HepG2 (cell line): Measurements from ENCODE around the gene ALOX5. TPM values are rescaled to one million over a fixed set of nuclear protein-coding genes. Genes with fewer than 3 reads are reported as not detected.
A peak's percentile ranks its signal among the peaks of the same experiment; 100 is the strongest.
"Not testable (repeated sequence)": the region's sequence is repeated elsewhere in the genome, so short reads cannot be mapped to it uniquely, and the experiment has no call there.

Experiments
- ATAC-seq: fragments of 200-7000 bp; cut with Tn5 transposase; 3 replicates; pipeline ENCODE4 v1.9.1; 2020; ENCODE audit warnings: mild to moderate bottlenecking, moderate library complexity
- BruUV-seq: library from RNA; stranded (reverse); fragments of 400-500 nt; replicated peaks from 2 replicates; lab custom pipeline; 2021; lab: Mats Ljungman, UMichigan
- CTCF ChIA-PET: fragments of 300-600 bp; formaldehyde crosslinking; extraction: SDS; loops from one replicate; lab custom pipeline; 2021; ENCODE audit warnings: low total read pairs, inconsistent platforms, low intra/inter-chr PET ratio; lab: Yijun Ruan, JAX
- POLR2A ChIA-PET: fragments of 350-600 bp; sonication (Branson Sonifier 250); formaldehyde crosslinking; loops from one replicate; lab custom pipeline; 2020; ENCODE audit warnings: antibody characterized with exemption, inconsistent platforms; lab: Yijun Ruan, JAX
- DNase-seq: peaks from one replicate; pipeline ENCODE4 v3.0.0-alpha.2; 2015; ENCODE audit warnings: low spot score
- FAIRE-seq: peaks from 3 replicates; lab custom pipeline; 2011; peaks lifted over from hg19 to GRCh38; lab: Jason Lieb, UNC
- H2AFZ ChIP-seq: one replicate; pipeline ENCODE4 v1.6.1; 2011; ENCODE audit warnings: low read length, inconsistent platforms
- H3K27ac ChIP-seq: fragments of 300-600 bp; 3 replicates; pipeline ENCODE4 v1.8.0; 2011; ENCODE audit warnings: mixed run types, mild to moderate bottlenecking, mixed read lengths, low read length, inconsistent platforms; ENCODE audit not compliant: insufficient read depth; ENCODE audit errors: extremely low read length
- H3K27me3 ChIP-seq, 2 experiments: fragments of 200-600 bp in 1 of 2; 2 replicates in 1 of 2; 3 replicates in 1 of 2; pipeline versions ENCODE4 v1.6.0 to v1.8.0; 2011; ENCODE audit warnings: low read length in 2 of 2, mild to moderate bottlenecking in 2 of 2, moderate library complexity in 2 of 2, inconsistent platforms in 1 of 2; ENCODE audit not compliant: insufficient read depth in 2 of 2, control insufficient read depth in 1 of 2
- H3K36me3 ChIP-seq, 2 experiments: fragments of 200-600 bp in 1 of 2; replicated peaks in 1 of 2; 2 replicates in 1 of 2; 3 replicates in 1 of 2; pipeline versions ENCODE4 v1.5.1 to v1.8.0; 2011; ENCODE audit warnings: low read length in 2 of 2, inconsistent platforms in 1 of 2; ENCODE audit not compliant: insufficient read depth in 2 of 2, control insufficient read depth in 1 of 2
- H3K4me1 ChIP-seq: 2 replicates; pipeline ENCODE4 v1.5.1; 2012; ENCODE audit warnings: low read length, inconsistent platforms; ENCODE audit not compliant: insufficient read depth
- H3K4me2 ChIP-seq: 2 replicates; pipeline ENCODE4 v1.6.0; 2011; ENCODE audit warnings: low read depth, low read length, inconsistent platforms
- H3K4me3 ChIP-seq, 3 experiments: fragments of 200-600 bp in 1 of 3; sonication (generic), shearing (Covaris generic) in 1 of 3; replicated peaks in 1 of 3; 2 replicates each; pipeline ENCODE4 v1.5.1; 2011 to 2016; ENCODE audit warnings: low read length in 3 of 3, inconsistent platforms in 2 of 3, low read depth in 2 of 3, mild to moderate bottlenecking in 2 of 3, control low read depth in 1 of 3, mixed read lengths in 1 of 3; ENCODE audit not compliant: insufficient read depth in 1 of 3
- H3K79me2 ChIP-seq: one replicate; pipeline ENCODE4 v1.6.1; 2011; ENCODE audit warnings: low read length, inconsistent platforms; ENCODE audit not compliant: insufficient read depth
- H3K9ac ChIP-seq: 2 replicates; pipeline ENCODE4 v1.6.0; 2011; ENCODE audit warnings: mild to moderate bottlenecking, low read depth, low read length, inconsistent platforms; ENCODE audit not compliant: insufficient read depth
- H3K9me3 ChIP-seq: 2 replicates; pipeline ENCODE4 v1.5.1; 2012; ENCODE audit warnings: mild to moderate bottlenecking, low read length
- H4K20me1 ChIP-seq: 2 replicates; pipeline ENCODE4 v1.6.0; 2011; ENCODE audit warnings: inconsistent platforms, mild to moderate bottlenecking, low read length, moderate library complexity; ENCODE audit not compliant: insufficient read depth
- CHCHD3 ChIP-seq: sonication (generic); formaldehyde crosslinking; IDR thresholded peaks from 2 replicates; pipeline ENCODE4 v1.8.0; 2022; ENCODE audit warnings: mild to moderate bottlenecking, missing genetic modification reagents, moderate library complexity
- HCFC1 ChIP-seq: fragments of 150-350 bp; IDR thresholded peaks from 2 replicates; pipeline ENCODE4 v1.6.1; 2014; ENCODE audit warnings: low read depth, low read length
- IRX3 ChIP-seq: sonication (generic); formaldehyde crosslinking; IDR thresholded peaks from 2 replicates; pipeline ENCODE4 v1.8.1; 2023; ENCODE audit warnings: mild to moderate bottlenecking, low read depth, missing genetic modification reagents, borderline replicate concordance
- MBNL3 ChIP-seq: fragments of 250-450 bp; sonication (Bioruptor Pico); conservative IDR thresholded peaks from 2 replicates; pipeline ENCODE4 v1.8.0; 2022; ENCODE audit warnings: mild to moderate bottlenecking, inconsistent platforms
- TCF12 ChIP-seq, 2 experiments: fragments of 450-650 bp in 1 of 2; sonication (generic) in 1 of 2; formaldehyde crosslinking in 1 of 2; IDR thresholded peaks; 2 replicates each; pipeline versions ENCODE4 v1.6.1 to v1.8.0; 2017 to 2022; ENCODE audit warnings: antibody characterized with exemption in 1 of 2, mild to moderate bottlenecking in 1 of 2, missing genetic modification reagents in 1 of 2, moderate library complexity in 1 of 2
- THYN1 ChIP-seq: sonication (generic); formaldehyde crosslinking; IDR thresholded peaks from 2 replicates; pipeline ENCODE4 v1.8.1; 2023; ENCODE audit warnings: low read depth, mild to moderate bottlenecking, moderate library complexity, missing genetic modification reagents, borderline replicate concordance
- ZBTB7A ChIP-seq: sonication (generic); formaldehyde crosslinking; IDR thresholded peaks from 2 replicates; pipeline ENCODE4 v1.8.0; 2022; ENCODE audit warnings: mild to moderate bottlenecking, missing genetic modification reagents
- ZFP36 ChIP-seq: fragments of 150-350 bp; IDR thresholded peaks from 2 replicates; pipeline ENCODE4 v1.6.1; 2018; ENCODE audit warnings: borderline replicate concordance, low read length, low read depth; ENCODE audit not compliant: partially characterized antibody
- WGBS: methylation state at CpG from one replicate; pipeline ENCODE4 v1.1.6; 2017; ENCODE audit warnings: low lambda C conversion rate; 5-methylcytosine and 5-hydroxymethylcytosine counted together
- in situ Hi-C: cut with HindIII; loops from 2 replicates; pipeline ENCODE4 v1.10.0; 2017; ENCODE audit warnings: low pct_unique_long_range_greater_than_20kb; ENCODE audit not compliant: extremely low pct_ligation_motif_present
- intact Hi-C: fragments of 100-400 bp; cut with micrococcal nuclease; formaldehyde crosslinking; loops from one replicate; pipeline ENCODE4 v1.10.0; 2022; ENCODE audit not compliant: unreplicated experiment
- polyA plus RNA-seq, 8 experiments: library from polyadenylated mRNA; depleted of rRNA in 3 of 8; stranded (reverse) in 7 of 8; unstranded in 1 of 8; fragments of >200 nt; fragmentation: Illumina TruSeq in 4 of 8; extraction: Trizol in 4 of 8; gene quantifications; 2 replicates each; pipeline versions ENCODE4 v1.2.1 to v1.2.3, GENCODE V29; 2011 to 2016; ENCODE audit warnings: low read depth in 4 of 8, missing spikeins in 1 of 8, mixed read lengths in 1 of 8; ENCODE audit not compliant: insufficient read depth in 1 of 8
- total RNA-seq, 5 experiments: library from RNA; depleted of rRNA; stranded (reverse); fragments of >200 nt; fragmentation: Illumina TruSeq; extraction: Trizol; gene quantifications; 2 replicates each; pipeline ENCODE4 v1.2.3, GENCODE V29; 2016; ENCODE audit warnings: low read depth in 1 of 5
- TF ChIP-seq, protein P1 (sequence below): sonication (generic); formaldehyde crosslinking; IDR thresholded peaks from 2 replicates; pipeline ENCODE4 v1.4.0; 2020; ENCODE audit warnings: missing genetic modification reagents, borderline replicate concordance

Gene ALOX5
- total and polyA plus RNA-seq, 2 of the 13 experiments (the other 11 are each of a cell fraction or from before 2014, with no cell fraction given), result 0.04 TPM; not detected in 1

DNA sequence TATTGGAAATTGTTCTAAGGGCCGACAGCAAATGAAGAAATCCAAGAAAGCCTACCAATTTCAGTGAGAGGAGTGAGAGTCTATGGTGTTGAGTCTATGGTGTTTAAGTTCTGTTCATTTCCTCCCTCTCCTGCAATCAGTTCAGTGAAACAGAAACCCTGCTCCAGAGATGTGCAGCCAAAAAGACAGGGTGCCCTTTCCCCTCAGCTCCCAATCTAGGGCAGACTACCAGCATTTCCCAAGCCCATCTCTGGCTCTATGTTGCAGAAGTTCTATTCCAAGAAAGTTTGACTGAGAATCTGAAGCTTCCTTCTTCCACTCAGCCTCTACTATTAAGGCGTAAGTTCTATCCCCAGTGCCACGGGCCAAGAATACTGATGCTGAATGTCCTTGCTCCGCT, 18.5 kb upstream of the ALOX5 start:
- Histone ChIP-seq H3K79me2 (no peaks in the 10 kb centered on the region), H3K9ac (no peak overlapping the region), H3K27ac (no peak overlapping the region), H3K4me2 (no peak overlapping the region), H3K4me1 (peaks cover 11% of the 10 kb centered on the region), H4K20me1 (no peaks in the 10 kb centered on the region), H3K27me3 (no peaks in the 10 kb centered on the region; a peak in 1 of 5 replicates), H3K4me3 (no peak overlapping the region), H3K36me3 (no peaks in the 10 kb centered on the region), H2AFZ (no peak overlapping the region), H3K9me3 (no peaks in the 10 kb centered on the region)
- DNase-seq, result no peak
- intact Hi-C loops (no loop called here), in situ Hi-C loops (no loop called here)
- ATAC-seq, result no peak
- TF ChIP-seq CHCHD3 (CRISPR knock-in tag) (no peak), THYN1 (no peak), HCFC1 (no peak), ZFP36 (no peak), MBNL3 (no peak), ZBTB7A (no peak), IRX3 (CRISPR knock-in tag) (no peak), TCF12 (IDR thresholded peaks at IDR 0.05) (no peak), TCF12 (CRISPR knock-in tag; IDR thresholded peaks at IDR 0.05) (no peak)
- ChIA-PET CTCF (no interaction called here), POLR2A (no interaction called here)
- BruUV-seq, result no TSS peak
- FAIRE-seq, result no peak
- 34% methylated on average over 4 of the region's 4 CpGs for WGBS

- DNase-seq, H3K9ac ChIP-seq, in situ Hi-C loops, POLR2A ChIA-PET, H2AFZ ChIP-seq, H3K36me3 ChIP-seq, ATAC-seq, FAIRE-seq, H3K9me3 ChIP-seq, H3K27me3 ChIP-seq, BruUV-seq, H3K27ac ChIP-seq, H4K20me1 ChIP-seq, H3K4me2 ChIP-seq, intact Hi-C loops, H3K79me2 ChIP-seq, CTCF ChIA-PET, H3K4me3 ChIP-seq: not testable (repeated sequence)
- TF ChIP-seq, protein P1, sequence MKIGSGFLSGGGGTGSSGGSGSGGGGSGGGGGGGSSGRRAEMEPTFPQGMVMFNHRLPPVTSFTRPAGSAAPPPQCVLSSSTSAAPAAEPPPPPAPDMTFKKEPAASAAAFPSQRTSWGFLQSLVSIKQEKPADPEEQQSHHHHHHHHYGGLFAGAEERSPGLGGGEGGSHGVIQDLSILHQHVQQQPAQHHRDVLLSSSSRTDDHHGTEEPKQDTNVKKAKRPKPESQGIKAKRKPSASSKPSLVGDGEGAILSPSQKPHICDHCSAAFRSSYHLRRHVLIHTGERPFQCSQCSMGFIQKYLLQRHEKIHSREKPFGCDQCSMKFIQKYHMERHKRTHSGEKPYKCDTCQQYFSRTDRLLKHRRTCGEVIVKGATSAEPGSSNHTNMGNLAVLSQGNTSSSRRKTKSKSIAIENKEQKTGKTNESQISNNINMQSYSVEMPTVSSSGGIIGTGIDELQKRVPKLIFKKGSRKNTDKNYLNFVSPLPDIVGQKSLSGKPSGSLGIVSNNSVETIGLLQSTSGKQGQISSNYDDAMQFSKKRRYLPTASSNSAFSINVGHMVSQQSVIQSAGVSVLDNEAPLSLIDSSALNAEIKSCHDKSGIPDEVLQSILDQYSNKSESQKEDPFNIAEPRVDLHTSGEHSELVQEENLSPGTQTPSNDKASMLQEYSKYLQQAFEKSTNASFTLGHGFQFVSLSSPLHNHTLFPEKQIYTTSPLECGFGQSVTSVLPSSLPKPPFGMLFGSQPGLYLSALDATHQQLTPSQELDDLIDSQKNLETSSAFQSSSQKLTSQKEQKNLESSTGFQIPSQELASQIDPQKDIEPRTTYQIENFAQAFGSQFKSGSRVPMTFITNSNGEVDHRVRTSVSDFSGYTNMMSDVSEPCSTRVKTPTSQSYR, result peak; percentile 54; the same call in 1 of the 2 replicates
- H3K4me1 ChIP-seq, result peaks cover 11% of the 10 kb centered on the region
- WGBS, result 23% methylated on average over 3 of the region's 7 CpGs
Measured at GRCh38 chr10:45358961-45359360, 15.1 kb upstream of the ALOX5 start.
